Mesenchymal stem cell (in vitro differentiated cells and primary cell): ENCODE data around the gene PAX2.
A peak's percentile ranks its signal among the peaks of the same experiment; 100 is the strongest.

Source experiments
- DNase-seq: peaks from one replicate; pipeline ENCODE4 v3.0.0-alpha.2; 2013
- H2AFZ ChIP-seq: one replicate; pipeline ENCODE4 v1.6.1; 2013; ENCODE audit warnings: low read depth, mild to moderate bottlenecking, control low read depth, inconsistent platforms, low read length, moderate library complexity
- H2AK5ac ChIP-seq: 2 replicates; pipeline ENCODE4 v1.6.1; 2013; ENCODE audit warnings: low read length, moderate library complexity, mild to moderate bottlenecking, inconsistent platforms; ENCODE audit not compliant: severe bottlenecking
- H2BK120ac ChIP-seq: one replicate; pipeline ENCODE4 v1.6.1; 2013; ENCODE audit warnings: low read depth, mild to moderate bottlenecking, inconsistent platforms, low read length, moderate library complexity
- H2BK12ac ChIP-seq, 2 experiments: one replicate each; pipeline ENCODE4 v1.6.1; 2013; ENCODE audit warnings: inconsistent platforms in 2 of 2, low read length in 2 of 2, mild to moderate bottlenecking in 2 of 2, moderate library complexity in 2 of 2, control low read depth in 1 of 2
- H2BK15ac ChIP-seq: one replicate; pipeline ENCODE4 v1.6.1; 2013; ENCODE audit warnings: mild to moderate bottlenecking, low read depth, inconsistent platforms; ENCODE audit not compliant: poor library complexity, severe bottlenecking
- H2BK5ac ChIP-seq: 2 replicates; pipeline ENCODE4 v1.6.1; 2013; ENCODE audit warnings: low read depth, mild to moderate bottlenecking, low read length, control low read depth, inconsistent platforms; ENCODE audit not compliant: poor library complexity, severe bottlenecking
- H3K14ac ChIP-seq, 2 experiments: one replicate each; pipeline ENCODE4 v1.6.1; 2013; ENCODE audit warnings: inconsistent platforms in 2 of 2, low read length in 2 of 2, control low read depth in 1 of 2, mild to moderate bottlenecking in 1 of 2, moderate library complexity in 1 of 2
- H3K18ac ChIP-seq, 2 experiments: one replicate each; pipeline ENCODE4 v1.6.1; 2013; ENCODE audit warnings: inconsistent platforms in 2 of 2, low read length in 2 of 2, control low read depth in 1 of 2, low read depth in 1 of 2, mild to moderate bottlenecking in 1 of 2
- H3K23ac ChIP-seq, 2 experiments: one replicate each; pipeline ENCODE4 v1.6.1; 2013; ENCODE audit warnings: inconsistent platforms in 2 of 2, low read length in 2 of 2, mild to moderate bottlenecking in 2 of 2, moderate library complexity in 2 of 2, control low read depth in 1 of 2
- H3K27ac ChIP-seq: 2 replicates; pipeline ENCODE4 v1.5.1; 2013; ENCODE audit warnings: mild to moderate bottlenecking, moderate library complexity, low read length, control low read depth, inconsistent platforms; ENCODE audit not compliant: poor library complexity, severe bottlenecking
- H3K27me3 ChIP-seq, 2 experiments: 2 replicates each; pipeline versions ENCODE4 v1.6.1 to v1.7.0; 2013; ENCODE audit warnings: low read length in 2 of 2, mild to moderate bottlenecking in 2 of 2, moderate library complexity in 2 of 2, control low read depth in 1 of 2, inconsistent platforms in 1 of 2; ENCODE audit not compliant: control insufficient read depth in 1 of 2, insufficient read depth in 1 of 2
- H3K36me3 ChIP-seq, 2 experiments: 2 replicates each; pipeline versions ENCODE4 v1.6.1 to v1.7.0; 2013; ENCODE audit warnings: low read length in 2 of 2, control low read depth in 1 of 2, inconsistent platforms in 1 of 2, low read depth in 1 of 2, mild to moderate bottlenecking in 1 of 2; ENCODE audit not compliant: insufficient read depth in 2 of 2, control insufficient read depth in 1 of 2
- H3K4ac ChIP-seq, 2 experiments: one replicate each; pipeline ENCODE4 v1.6.1; 2013; ENCODE audit warnings: inconsistent platforms in 2 of 2, low read length in 2 of 2, mild to moderate bottlenecking in 2 of 2, moderate library complexity in 2 of 2, control low read depth in 1 of 2, low read depth in 1 of 2
- H3K4me1 ChIP-seq: 2 replicates; pipeline ENCODE4 v1.6.1; 2013; ENCODE audit warnings: low read depth, low read length, control low read depth; ENCODE audit not compliant: control insufficient read depth, insufficient read depth
- H3K4me2 ChIP-seq: 2 replicates; pipeline ENCODE4 v1.6.1; 2013; ENCODE audit warnings: low read length, mild to moderate bottlenecking, inconsistent platforms; ENCODE audit not compliant: poor library complexity, severe bottlenecking
- H3K4me3 ChIP-seq, 2 experiments: 2 replicates each; pipeline versions ENCODE4 v1.5.1 to v1.7.0; 2013; ENCODE audit warnings: low read length in 2 of 2, mild to moderate bottlenecking in 2 of 2, control low read depth in 1 of 2, low read depth in 1 of 2; ENCODE audit not compliant: insufficient read depth in 1 of 2
- H3K79me1 ChIP-seq: replicated peaks from 2 replicates; pipeline ENCODE4 v1.6.1; 2013; ENCODE audit warnings: mild to moderate bottlenecking, control low read depth, low read length, inconsistent platforms; ENCODE audit not compliant: poor library complexity, severe bottlenecking
- H3K9ac ChIP-seq: 2 replicates; pipeline ENCODE4 v1.7.0; 2013; ENCODE audit warnings: mild to moderate bottlenecking, low read length, moderate library complexity
- H3K9me3 ChIP-seq: 2 replicates; pipeline ENCODE4 v1.7.0; 2013; ENCODE audit warnings: mild to moderate bottlenecking, low read length; ENCODE audit not compliant: control insufficient read depth
- H4K8ac ChIP-seq: one replicate; pipeline ENCODE4 v1.6.1; 2013; ENCODE audit warnings: inconsistent platforms, mild to moderate bottlenecking, low read length, moderate library complexity
- H4K91ac ChIP-seq: one replicate; pipeline ENCODE4 v1.6.1; 2013; ENCODE audit warnings: mild to moderate bottlenecking, low read length, inconsistent platforms
- WGBS: methylation state at CpG from one replicate; pipeline ENCODE4 v1.1.7; 2013; ENCODE audit warnings: mixed read lengths; 5-methylcytosine and 5-hydroxymethylcytosine counted together

PAX2 gene

DNA sequence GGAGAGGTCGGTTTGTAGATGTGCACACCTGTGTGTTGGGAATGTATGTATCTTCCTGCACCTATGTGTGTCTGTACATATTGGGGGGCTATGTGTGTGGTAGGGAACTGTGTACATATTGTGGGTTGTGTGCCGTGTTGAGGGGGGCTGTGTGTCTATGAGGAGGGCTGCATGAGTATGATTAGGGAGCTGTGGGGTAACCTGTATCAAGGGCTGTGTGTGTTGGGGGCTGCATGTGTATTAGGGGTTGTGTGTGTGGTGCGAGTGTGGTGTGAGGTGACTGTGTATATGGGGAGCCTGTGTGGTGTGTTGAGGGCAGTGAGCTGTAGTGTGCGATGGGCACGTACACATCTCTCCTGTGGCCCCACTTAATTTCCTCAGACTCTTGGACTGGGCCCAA lies 22.2 kb upstream of the PAX2 start:
- Histone ChIP-seq H3K4ac (no peak overlapping the region), H2AFZ (no peak overlapping the region), H3K9me3 (no peaks in the 10 kb centered on the region), H3K4me3 (no peak overlapping the region), H2BK15ac (no peak overlapping the region), H3K9ac (no peak overlapping the region), H4K91ac (no peak overlapping the region), H3K36me3 (no peaks in the 10 kb centered on the region), H3K4me2 (no peak overlapping the region), H2BK120ac (no peak overlapping the region), H3K27ac (no peak overlapping the region), H3K14ac (no peak overlapping the region), H3K27me3 (peaks cover 80 to 88% of the 10 kb centered on the region in 2 experiments), H3K18ac (no peak overlapping the region), H2BK5ac (no peak overlapping the region), H4K8ac (no peak overlapping the region), H3K23ac (no peak overlapping the region), H3K4me1 (peaks cover 7% of the 10 kb centered on the region), H3K79me1 (no peaks in the 10 kb centered on the region), H2BK12ac (no peak overlapping the region), H2AK5ac (no peak overlapping the region)
- DNase-seq = no peak
- 50% methylated on average over 5 of the region's 5 CpGs for WGBS

DNA sequence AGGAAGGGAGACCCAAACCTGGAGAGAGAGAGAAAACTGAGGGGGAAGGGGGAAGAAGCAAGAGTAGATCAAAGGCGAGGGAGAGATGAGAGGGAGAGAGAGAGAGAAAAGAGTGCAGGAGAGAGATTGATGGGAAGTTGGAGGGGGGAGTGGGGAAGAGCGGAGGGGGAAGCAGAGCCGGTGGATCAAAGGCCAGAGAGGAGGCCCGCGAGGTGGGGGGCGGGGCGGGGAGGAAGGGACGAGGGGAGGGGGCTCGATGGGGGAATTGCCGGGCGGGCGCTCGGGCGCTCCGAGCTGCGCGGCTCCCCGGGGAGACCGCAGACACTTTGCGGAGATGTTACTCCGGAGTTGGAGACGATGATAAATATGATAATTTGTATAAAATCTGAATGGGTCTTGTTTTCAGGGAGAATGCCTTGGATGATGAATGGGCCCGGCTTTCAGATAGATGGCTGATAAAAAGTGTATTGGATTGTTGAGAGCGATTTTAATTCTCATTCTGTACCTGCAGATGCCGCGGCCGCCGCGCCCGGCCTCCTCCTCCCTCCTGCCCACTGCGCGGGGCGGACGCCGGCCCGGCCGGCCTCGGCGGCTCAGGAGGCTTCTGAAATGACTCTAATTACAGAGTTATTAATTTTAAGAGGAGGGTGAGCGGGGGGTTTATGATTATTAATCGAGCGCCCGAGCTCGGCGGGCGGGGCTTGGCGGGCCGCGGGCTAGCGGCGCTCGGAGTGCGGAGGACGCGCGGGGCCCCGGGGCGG lies 21.4 kb upstream of the PAX2 start:
- 2% methylated on average over 36 of the region's 58 CpGs for WGBS
- H3K36me3 ChIP-seq = no peaks in the 10 kb centered on the region
- H2BK120ac ChIP-seq = no peak overlapping the region

DNA sequence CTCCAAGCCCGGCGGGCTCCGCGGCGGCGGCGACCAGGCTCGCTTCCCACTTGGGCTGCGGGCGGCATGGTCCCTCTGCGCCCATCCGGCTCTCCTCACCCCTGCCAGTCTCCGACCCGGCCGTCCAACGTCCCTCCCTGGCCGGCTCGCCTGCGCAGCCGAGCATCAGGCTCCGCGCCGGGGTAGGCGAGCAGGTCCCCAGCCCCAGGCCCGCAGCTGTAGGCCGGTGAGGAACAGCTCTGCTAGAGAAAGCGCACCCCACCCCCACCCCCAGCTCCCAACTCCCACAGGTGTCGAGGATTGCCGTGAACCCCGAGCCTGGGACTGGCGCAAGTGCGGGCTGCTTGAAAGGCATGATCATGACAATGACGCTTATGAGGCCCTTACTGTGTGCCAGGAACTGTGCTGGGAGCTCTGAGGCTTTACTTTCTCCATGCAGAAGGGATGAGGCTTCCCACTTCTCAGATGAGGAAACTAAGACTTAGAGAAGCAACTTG lies 20.8 kb upstream of the PAX2 start:
- H3K18ac ChIP-seq = no peak overlapping the region
- H3K4me2 ChIP-seq = peak overlapping the region; percentile 40
- H3K9ac ChIP-seq = no peak overlapping the region
- WGBS = 3% methylated on average over 28 of the region's 33 CpGs
- H3K23ac ChIP-seq = peak overlapping the region in 1 of 2 experiments; percentile 28
- no peak overlapping the region for H3K4me3 ChIP-seq
- no peak overlapping the region for H3K14ac ChIP-seq
- no peak overlapping the region for H4K8ac ChIP-seq
- H2BK15ac ChIP-seq = no peak overlapping the region
- H3K36me3 ChIP-seq = no peaks in the 10 kb centered on the region
- no peak overlapping the region for H3K4ac ChIP-seq
- H3K4me1 ChIP-seq = peaks cover 11% of the 10 kb centered on the region
- H3K27ac ChIP-seq = no peak overlapping the region
- peaks cover 78 to 87% of the 10 kb centered on the region in 2 experiments for H3K27me3 ChIP-seq
- no peak overlapping the region for H2BK120ac ChIP-seq
- H2BK5ac ChIP-seq = no peak overlapping the region
- no peak overlapping the region for H4K91ac ChIP-seq
- no peaks in the 10 kb centered on the region for H3K79me1 ChIP-seq
- H2AK5ac ChIP-seq = no peak overlapping the region
- H2BK12ac ChIP-seq = no peak overlapping the region
- DNase-seq = no peak
- no peaks in the 10 kb centered on the region for H3K9me3 ChIP-seq
- no peak overlapping the region for H2AFZ ChIP-seq

More for the DNA sequence above, 21.4 kb upstream of the PAX2 start:
- DNase-seq = no peak
- H3K4me1 ChIP-seq = peaks cover 8% of the 10 kb centered on the region
- peak overlapping the region; percentile 40 for H3K4me2 ChIP-seq
- no peak overlapping the region for H3K9ac ChIP-seq
- no peak overlapping the region for H4K8ac ChIP-seq
- no peak overlapping the region for H3K27ac ChIP-seq
- no peak overlapping the region for H3K4me3 ChIP-seq
- no peak overlapping the region for H2BK5ac ChIP-seq
- H2AFZ ChIP-seq = no peak overlapping the region
- no peak overlapping the region for H2BK15ac ChIP-seq
- H3K4ac ChIP-seq = no peak overlapping the region
- H3K14ac ChIP-seq = no peak overlapping the region
- no peak overlapping the region for H2BK12ac ChIP-seq
- H3K79me1 ChIP-seq = no peaks in the 10 kb centered on the region
- H3K23ac ChIP-seq = no peak overlapping the region
- H2AK5ac ChIP-seq = no peak overlapping the region
- no peaks in the 10 kb centered on the region for H3K9me3 ChIP-seq
- H3K18ac ChIP-seq = no peak overlapping the region
- no peak overlapping the region for H4K91ac ChIP-seq
- H3K27me3 ChIP-seq = peaks cover 80 to 88% of the 10 kb centered on the region in 2 experiments

DNA sequence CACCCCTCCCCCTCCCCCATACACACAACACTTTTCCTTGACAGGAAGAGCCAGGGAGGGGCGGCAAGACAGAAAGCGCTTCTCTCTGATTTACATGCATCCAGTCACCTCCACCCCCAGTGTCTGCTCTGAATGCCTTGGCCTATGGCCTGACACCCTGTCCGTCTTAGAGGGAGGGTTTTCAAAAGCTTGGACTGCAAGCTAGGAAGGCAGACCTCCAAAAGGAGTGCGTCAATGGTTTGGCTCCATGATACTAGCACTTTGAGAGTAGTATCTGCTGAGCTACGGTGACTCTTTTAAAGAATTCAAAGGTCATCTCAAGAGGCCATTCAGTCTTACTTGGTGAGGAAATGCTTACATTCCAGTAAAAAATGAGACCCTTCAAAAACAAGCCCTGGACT lies 20.3 kb upstream of the PAX2 start:
- no peak for DNase-seq
- Histone ChIP-seq H4K91ac (no peak overlapping the region), H3K4me1 (peaks cover 15% of the 10 kb centered on the region), H3K36me3 (no peaks in the 10 kb centered on the region), H3K9me3 (no peaks in the 10 kb centered on the region), H3K4ac (no peak overlapping the region), H4K8ac (no peak overlapping the region), H2BK15ac (no peak overlapping the region), H3K9ac (no peak overlapping the region), H2BK12ac (no peak overlapping the region), H2AFZ (no peak overlapping the region), H3K4me2 (no peak overlapping the region), H3K4me3 (no peak overlapping the region), H3K27ac (no peak overlapping the region), H2BK5ac (no peak overlapping the region), H3K14ac (no peak overlapping the region), H2BK120ac (no peak overlapping the region), H3K27me3 (peaks cover 73 to 88% of the 10 kb centered on the region in 2 experiments), H2AK5ac (no peak overlapping the region), H3K79me1 (no peaks in the 10 kb centered on the region), H3K18ac (no peak overlapping the region), H3K23ac (no peak overlapping the region)
- WGBS = 23% methylated on average over 5 of the region's 5 CpGs
